ENCODE results near the gene PTPRT.

PTPRT gene

GRCh38 chr20:42270539-42270938, 919.2 kb downstream of the PTPRT start:
- POLR2A ChIA-PET: no interaction called here
- H3K36me3 ChIP-seq (ENCODE audit: control insufficient read depth in 2 of 2, insufficient read depth in 1 of 2, low read length in 2 of 2): no peaks in the 10 kb centered on the region
- H3K9me3 ChIP-seq (ENCODE audit: control insufficient read depth, insufficient read depth, low read depth, low read length): no peaks in the 10 kb centered on the region
- H3K27ac ChIP-seq (ENCODE audit: extremely low read depth, low read depth, low read length): no peak overlapping the region
- CTCF ChIA-PET: no interaction called here
- no peak overlapping the region for H3K4me3 ChIP-seq (ENCODE audit: low read depth, low read length)
- TF ChIP-seq ZBTB1 (tag by site-specific recombination; IDR thresholded peaks at IDR 0.05) (no peak), ZSCAN18 (tag by site-specific recombination; IDR thresholded peaks at IDR 0.05) (no peak), ZNF335 (tag by site-specific recombination; conservative IDR thresholded peaks at IDR 0.05) (no peak), ZNF521 (tag by site-specific recombination; IDR thresholded peaks at IDR 0.05) (no peak), TCF7L2 (IDR thresholded peaks at IDR 0.05; ENCODE audit: borderline replicate concordance, low read depth, low read length) (no peak), ZNF221 (tag by site-specific recombination; IDR thresholded peaks at IDR 0.05; ENCODE audit: borderline replicate concordance) (no peak)
- TF ChIP-seq, protein P1, sequence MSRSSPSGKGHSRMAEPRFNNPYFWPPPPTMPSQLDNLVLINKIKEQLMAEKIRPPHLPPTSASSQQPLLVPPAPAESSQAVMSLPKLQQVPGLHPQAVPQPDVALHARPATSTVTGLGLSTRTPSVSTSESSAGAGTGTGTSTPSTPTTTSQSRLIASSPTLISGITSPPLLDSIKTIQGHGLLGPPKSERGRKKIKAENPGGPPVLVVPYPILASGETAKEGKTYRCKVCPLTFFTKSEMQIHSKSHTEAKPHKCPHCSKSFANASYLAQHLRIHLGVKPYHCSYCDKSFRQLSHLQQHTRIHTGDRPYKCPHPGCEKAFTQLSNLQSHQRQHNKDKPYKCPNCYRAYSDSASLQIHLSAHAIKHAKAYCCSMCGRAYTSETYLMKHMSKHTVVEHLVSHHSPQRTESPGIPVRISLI (tag by site-specific recombination; IDR thresholded peaks at IDR 0.05): no peak
- H3K4me1 ChIP-seq (ENCODE audit: control insufficient read depth, insufficient read depth, low read length): no peaks in the 10 kb centered on the region

- H3K4me1 ChIP-seq (ENCODE audit: control insufficient read depth, insufficient read depth, low read length): no peaks in the 10 kb centered on the region
- no peak overlapping the region for H3K27ac ChIP-seq (ENCODE audit: extremely low read depth, low read depth, low read length)
- H3K36me3 ChIP-seq (ENCODE audit: control insufficient read depth in 2 of 2, insufficient read depth in 1 of 2, low read length in 2 of 2): no peaks in the 10 kb centered on the region
- CTCF ChIA-PET: no interaction called here
- POLR2A ChIA-PET: no interaction called here
- H3K9me3 ChIP-seq (ENCODE audit: control insufficient read depth, insufficient read depth, low read depth, low read length): no peaks in the 10 kb centered on the region
- no peak overlapping the region for H3K4me3 ChIP-seq (ENCODE audit: low read depth, low read length)
- TF ChIP-seq REPIN1 (tag by site-specific recombination; IDR thresholded peaks at IDR 0.05; ENCODE audit: low read depth) (no peak), ZNF561 (tag by site-specific recombination; IDR thresholded peaks at IDR 0.05; ENCODE audit: borderline replicate concordance) (no peak), ZNF707 (tag by site-specific recombination; IDR thresholded peaks at IDR 0.05) (no peak), EGR2 (tag by site-specific recombination; IDR thresholded peaks at IDR 0.05; ENCODE audit: low read depth) (no peak), ZNF211 (tag by site-specific recombination; IDR thresholded peaks at IDR 0.05; ENCODE audit: low read depth) (no peak), ZNF600 (tag by site-specific recombination; IDR thresholded peaks at IDR 0.05) (no peak), ZNF404 (tag by site-specific recombination; IDR thresholded peaks at IDR 0.05) (no peak), ZFP69B (tag by site-specific recombination; IDR thresholded peaks at IDR 0.05) (no peak)
- TF ChIP-seq, protein P2, sequence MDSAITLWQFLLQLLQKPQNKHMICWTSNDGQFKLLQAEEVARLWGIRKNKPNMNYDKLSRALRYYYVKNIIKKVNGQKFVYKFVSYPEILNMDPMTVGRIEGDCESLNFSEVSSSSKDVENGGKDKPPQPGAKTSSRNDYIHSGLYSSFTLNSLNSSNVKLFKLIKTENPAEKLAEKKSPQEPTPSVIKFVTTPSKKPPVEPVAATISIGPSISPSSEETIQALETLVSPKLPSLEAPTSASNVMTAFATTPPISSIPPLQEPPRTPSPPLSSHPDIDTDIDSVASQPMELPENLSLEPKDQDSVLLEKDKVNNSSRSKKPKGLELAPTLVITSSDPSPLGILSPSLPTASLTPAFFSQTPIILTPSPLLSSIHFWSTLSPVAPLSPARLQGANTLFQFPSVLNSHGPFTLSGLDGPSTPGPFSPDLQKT (IDR thresholded peaks at IDR 0.05; ENCODE audit: borderline replicate concordance, low read depth, low read length): no peak
- TF ChIP-seq, protein P3, sequence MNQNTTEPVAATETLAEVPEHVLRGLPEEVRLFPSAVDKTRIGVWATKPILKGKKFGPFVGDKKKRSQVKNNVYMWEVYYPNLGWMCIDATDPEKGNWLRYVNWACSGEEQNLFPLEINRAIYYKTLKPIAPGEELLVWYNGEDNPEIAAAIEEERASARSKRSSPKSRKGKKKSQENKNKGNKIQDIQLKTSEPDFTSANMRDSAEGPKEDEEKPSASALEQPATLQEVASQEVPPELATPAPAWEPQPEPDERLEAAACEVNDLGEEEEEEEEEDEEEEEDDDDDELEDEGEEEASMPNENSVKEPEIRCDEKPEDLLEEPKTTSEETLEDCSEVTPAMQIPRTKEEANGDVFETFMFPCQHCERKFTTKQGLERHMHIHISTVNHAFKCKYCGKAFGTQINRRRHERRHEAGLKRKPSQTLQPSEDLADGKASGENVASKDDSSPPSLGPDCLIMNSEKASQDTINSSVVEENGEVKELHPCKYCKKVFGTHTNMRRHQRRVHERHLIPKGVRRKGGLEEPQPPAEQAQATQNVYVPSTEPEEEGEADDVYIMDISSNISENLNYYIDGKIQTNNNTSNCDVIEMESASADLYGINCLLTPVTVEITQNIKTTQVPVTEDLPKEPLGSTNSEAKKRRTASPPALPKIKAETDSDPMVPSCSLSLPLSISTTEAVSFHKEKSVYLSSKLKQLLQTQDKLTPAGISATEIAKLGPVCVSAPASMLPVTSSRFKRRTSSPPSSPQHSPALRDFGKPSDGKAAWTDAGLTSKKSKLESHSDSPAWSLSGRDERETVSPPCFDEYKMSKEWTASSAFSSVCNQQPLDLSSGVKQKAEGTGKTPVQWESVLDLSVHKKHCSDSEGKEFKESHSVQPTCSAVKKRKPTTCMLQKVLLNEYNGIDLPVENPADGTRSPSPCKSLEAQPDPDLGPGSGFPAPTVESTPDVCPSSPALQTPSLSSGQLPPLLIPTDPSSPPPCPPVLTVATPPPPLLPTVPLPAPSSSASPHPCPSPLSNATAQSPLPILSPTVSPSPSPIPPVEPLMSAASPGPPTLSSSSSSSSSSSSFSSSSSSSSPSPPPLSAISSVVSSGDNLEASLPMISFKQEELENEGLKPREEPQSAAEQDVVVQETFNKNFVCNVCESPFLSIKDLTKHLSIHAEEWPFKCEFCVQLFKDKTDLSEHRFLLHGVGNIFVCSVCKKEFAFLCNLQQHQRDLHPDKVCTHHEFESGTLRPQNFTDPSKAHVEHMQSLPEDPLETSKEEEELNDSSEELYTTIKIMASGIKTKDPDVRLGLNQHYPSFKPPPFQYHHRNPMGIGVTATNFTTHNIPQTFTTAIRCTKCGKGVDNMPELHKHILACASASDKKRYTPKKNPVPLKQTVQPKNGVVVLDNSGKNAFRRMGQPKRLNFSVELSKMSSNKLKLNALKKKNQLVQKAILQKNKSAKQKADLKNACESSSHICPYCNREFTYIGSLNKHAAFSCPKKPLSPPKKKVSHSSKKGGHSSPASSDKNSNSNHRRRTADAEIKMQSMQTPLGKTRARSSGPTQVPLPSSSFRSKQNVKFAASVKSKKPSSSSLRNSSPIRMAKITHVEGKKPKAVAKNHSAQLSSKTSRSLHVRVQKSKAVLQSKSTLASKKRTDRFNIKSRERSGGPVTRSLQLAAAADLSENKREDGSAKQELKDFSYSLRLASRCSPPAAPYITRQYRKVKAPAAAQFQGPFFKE (tag by site-specific recombination; IDR thresholded peaks at IDR 0.05; ENCODE audit: borderline replicate concordance): no peak
- TF ChIP-seq, protein P4, sequence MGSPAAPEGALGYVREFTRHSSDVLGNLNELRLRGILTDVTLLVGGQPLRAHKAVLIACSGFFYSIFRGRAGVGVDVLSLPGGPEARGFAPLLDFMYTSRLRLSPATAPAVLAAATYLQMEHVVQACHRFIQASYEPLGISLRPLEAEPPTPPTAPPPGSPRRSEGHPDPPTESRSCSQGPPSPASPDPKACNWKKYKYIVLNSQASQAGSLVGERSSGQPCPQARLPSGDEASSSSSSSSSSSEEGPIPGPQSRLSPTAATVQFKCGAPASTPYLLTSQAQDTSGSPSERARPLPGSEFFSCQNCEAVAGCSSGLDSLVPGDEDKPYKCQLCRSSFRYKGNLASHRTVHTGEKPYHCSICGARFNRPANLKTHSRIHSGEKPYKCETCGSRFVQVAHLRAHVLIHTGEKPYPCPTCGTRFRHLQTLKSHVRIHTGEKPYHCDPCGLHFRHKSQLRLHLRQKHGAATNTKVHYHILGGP (tag by site-specific recombination; IDR thresholded peaks at IDR 0.05): no peak
- TF ChIP-seq, protein P5, sequence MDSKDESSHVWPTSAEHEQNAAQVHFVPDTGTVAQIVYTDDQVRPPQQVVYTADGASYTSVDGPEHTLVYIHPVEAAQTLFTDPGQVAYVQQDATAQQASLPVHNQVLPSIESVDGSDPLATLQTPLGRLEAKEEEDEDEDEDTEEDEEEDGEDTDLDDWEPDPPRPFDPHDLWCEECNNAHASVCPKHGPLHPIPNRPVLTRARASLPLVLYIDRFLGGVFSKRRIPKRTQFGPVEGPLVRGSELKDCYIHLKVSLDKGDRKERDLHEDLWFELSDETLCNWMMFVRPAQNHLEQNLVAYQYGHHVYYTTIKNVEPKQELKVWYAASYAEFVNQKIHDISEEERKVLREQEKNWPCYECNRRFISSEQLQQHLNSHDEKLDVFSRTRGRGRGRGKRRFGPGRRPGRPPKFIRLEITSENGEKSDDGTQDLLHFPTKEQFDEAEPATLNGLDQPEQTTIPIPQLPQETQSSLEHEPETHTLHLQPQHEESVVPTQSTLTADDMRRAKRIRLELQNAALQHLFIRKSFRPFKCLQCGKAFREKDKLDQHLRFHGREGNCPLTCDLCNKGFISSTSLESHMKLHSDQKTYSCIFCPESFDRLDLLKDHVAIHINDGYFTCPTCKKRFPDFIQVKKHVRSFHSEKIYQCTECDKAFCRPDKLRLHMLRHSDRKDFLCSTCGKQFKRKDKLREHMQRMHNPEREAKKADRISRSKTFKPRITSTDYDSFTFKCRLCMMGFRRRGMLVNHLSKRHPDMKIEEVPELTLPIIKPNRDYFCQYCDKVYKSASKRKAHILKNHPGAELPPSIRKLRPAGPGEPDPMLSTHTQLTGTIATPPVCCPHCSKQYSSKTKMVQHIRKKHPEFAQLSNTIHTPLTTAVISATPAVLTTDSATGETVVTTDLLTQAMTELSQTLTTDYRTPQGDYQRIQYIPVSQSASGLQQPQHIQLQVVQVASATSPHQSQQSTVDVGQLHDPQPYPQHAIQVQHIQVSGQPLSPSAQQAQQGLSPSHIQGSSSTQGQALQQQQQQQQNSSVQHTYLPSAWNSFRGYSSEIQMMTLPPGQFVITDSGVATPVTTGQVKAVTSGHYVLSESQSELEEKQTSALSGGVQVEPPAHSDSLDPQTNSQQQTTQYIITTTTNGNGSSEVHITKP (tag by site-specific recombination; IDR thresholded peaks at IDR 0.05): no peak
Measured at GRCh38 chr20:42267793-42268384, 921.8 kb downstream of the PTPRT start.
